Measurements from ENCODE around the gene HDHD2.

DNA sequence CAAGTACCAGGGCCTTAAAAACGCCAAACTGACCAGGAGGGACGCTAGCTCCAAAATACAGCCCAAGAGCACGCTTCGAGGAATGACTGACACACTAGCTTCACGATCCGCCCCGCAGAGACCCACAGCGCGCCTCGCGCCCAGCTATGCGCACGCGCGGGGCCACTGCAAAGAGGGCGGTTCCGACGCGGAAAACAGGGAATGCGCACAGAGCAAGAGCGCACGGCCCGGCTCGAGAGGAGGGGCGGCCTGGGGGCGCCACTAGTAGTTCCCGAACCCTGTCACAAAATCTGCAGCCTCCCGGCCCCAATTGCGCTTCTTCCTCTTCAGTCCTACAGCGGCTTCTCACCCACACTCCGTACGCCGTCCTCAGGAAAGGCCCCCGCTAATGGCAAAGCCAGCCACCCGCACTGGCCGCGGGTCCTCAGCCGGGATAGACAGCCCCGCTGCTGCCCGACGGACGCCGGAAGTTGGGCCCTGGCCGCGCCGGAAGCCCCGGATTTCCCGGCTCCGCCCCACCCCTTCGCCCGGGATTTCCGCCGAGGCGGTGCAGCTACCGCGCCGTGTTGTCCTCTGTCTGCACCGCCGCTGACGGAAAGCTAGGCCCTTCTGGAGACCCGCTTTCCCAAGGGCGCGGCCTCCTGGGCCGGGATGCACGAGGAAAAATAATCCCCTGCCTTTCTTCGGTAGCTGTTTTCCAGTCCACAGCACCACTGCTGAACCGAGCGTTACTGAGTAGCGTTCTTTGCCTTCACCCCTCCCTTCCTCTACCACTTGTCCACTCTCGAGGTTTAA lies at the start of gene HDHD2:
- TF ChIP-seq, protein P1, sequence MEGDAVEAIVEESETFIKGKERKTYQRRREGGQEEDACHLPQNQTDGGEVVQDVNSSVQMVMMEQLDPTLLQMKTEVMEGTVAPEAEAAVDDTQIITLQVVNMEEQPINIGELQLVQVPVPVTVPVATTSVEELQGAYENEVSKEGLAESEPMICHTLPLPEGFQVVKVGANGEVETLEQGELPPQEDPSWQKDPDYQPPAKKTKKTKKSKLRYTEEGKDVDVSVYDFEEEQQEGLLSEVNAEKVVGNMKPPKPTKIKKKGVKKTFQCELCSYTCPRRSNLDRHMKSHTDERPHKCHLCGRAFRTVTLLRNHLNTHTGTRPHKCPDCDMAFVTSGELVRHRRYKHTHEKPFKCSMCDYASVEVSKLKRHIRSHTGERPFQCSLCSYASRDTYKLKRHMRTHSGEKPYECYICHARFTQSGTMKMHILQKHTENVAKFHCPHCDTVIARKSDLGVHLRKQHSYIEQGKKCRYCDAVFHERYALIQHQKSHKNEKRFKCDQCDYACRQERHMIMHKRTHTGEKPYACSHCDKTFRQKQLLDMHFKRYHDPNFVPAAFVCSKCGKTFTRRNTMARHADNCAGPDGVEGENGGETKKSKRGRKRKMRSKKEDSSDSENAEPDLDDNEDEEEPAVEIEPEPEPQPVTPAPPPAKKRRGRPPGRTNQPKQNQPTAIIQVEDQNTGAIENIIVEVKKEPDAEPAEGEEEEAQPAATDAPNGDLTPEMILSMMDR (IDR thresholded peaks at IDR 0.05), result no peak
- peak; percentile 49 to 63 for TF ChIP-seq POLR2A (IDR thresholded peaks at IDR 0.05)
- TF ChIP-seq EP300 (IDR thresholded peaks at IDR 0.05), result peak in 1 of 2 donors; percentile 93

All from tibial nerve (tissue), 4 donors.